Amniotic stem cell (primary cell): ENCODE data around the gene ALCAM.

Experiments
- DNase-seq: peaks from one replicate; lab custom pipeline; 2025; lab: John Stamatoyannopoulos, UW

Gene ALCAM

GRCh38 chr3:105366326-105367062 is at the start of gene ALCAM:
Gene ALCAM (plus strand): TSS chr3:105366909.
- DNase-seq, result peak; percentile 98

GRCh38 chr3:105317841-105318240 is 48.9 kb upstream of the ALCAM start:
- DNase-seq, result no peak

- no peak for DNase-seq
Observed at GRCh38 chr3:105322570-105323273, 44.0 kb upstream of the ALCAM start.

GRCh38 chr3:105323274-105323599 is 43.5 kb upstream of the ALCAM start:
- no peak for DNase-seq

- DNase-seq, result no peak
Observed at GRCh38 chr3:105324951-105325350, 41.8 kb upstream of the ALCAM start.

GRCh38 chr3:105327662-105328337 is 38.9 kb upstream of the ALCAM start:
- DNase-seq, result no peak

- no peak for DNase-seq
Observed at GRCh38 chr3:105328338-105328730, 38.4 kb upstream of the ALCAM start.

- DNase-seq, result no peak
Observed at GRCh38 chr3:105332961-105333360, 33.7 kb upstream of the ALCAM start.

- no peak for DNase-seq
Observed at GRCh38 chr3:105334138-105334882, 32.4 kb upstream of the ALCAM start.

GRCh38 chr3:105339946-105340345 is 26.8 kb upstream of the ALCAM start:
- DNase-seq, result no peak

- no peak for DNase-seq
Observed at GRCh38 chr3:105343991-105344390, 22.7 kb upstream of the ALCAM start.

GRCh38 chr3:105345156-105345555 is 21.6 kb upstream of the ALCAM start:
- DNase-seq, result no peak

- DNase-seq, result no peak
Observed at GRCh38 chr3:105347625-105348302, 18.9 kb upstream of the ALCAM start.

GRCh38 chr3:105348307-105348706 is 18.4 kb upstream of the ALCAM start:
- no peak for DNase-seq

GRCh38 chr3:105349684-105350387 is 16.9 kb upstream of the ALCAM start:
- no peak for DNase-seq

GRCh38 chr3:105351821-105352220 is 14.9 kb upstream of the ALCAM start:
- DNase-seq, result no peak

GRCh38 chr3:105352976-105353375 is 13.7 kb upstream of the ALCAM start:
- no peak for DNase-seq

- DNase-seq, result no peak
Observed at GRCh38 chr3:105353485-105354161, 13.1 kb upstream of the ALCAM start.

- DNase-seq, result no peak
Observed at GRCh38 chr3:105354429-105354828, 12.3 kb upstream of the ALCAM start.

GRCh38 chr3:105355408-105356061 is 11.2 kb upstream of the ALCAM start:
- DNase-seq, result no peak
